Neutrophil (primary cell): ENCODE measurements around the gene CDH5.

Source experiments
- H3K27ac ChIP-seq: fragments of 200-600 bp; sonication (generic); 2 replicates; pipeline ENCODE4 v1.5.1; 2016; ENCODE audit warnings: mild to moderate bottlenecking, moderate library complexity
- H3K27me3 ChIP-seq: fragments of 200-600 bp; sonication (generic); 2 replicates; pipeline ENCODE4 v1.6.0; 2016; ENCODE audit warnings: mild to moderate bottlenecking
- H3K36me3 ChIP-seq: fragments of 200-600 bp; sonication (generic); 2 replicates; pipeline ENCODE4 v1.5.1; 2017
- H3K4me1 ChIP-seq, 2 experiments: fragments of 200-600 bp in 1 of 2; sonication (generic) in 1 of 2; 1 replicate in 1 of 2; 2 replicates in 1 of 2; pipeline versions ENCODE4 v1.5.1 to v1.6.1; 2013 to 2016; ENCODE audit warnings: low read depth in 1 of 2, low read length in 1 of 2, mild to moderate bottlenecking in 1 of 2, moderate library complexity in 1 of 2; ENCODE audit not compliant: control insufficient read depth in 1 of 2, insufficient read depth in 1 of 2
- H3K4me3 ChIP-seq, 2 experiments: fragments of 200-600 bp in 1 of 2; sonication (generic) in 1 of 2; 1 replicate in 1 of 2; 2 replicates in 1 of 2; pipeline ENCODE4 v1.5.1; 2013 to 2016; ENCODE audit warnings: low read depth in 1 of 2, low read length in 1 of 2, mild to moderate bottlenecking in 1 of 2, moderate library complexity in 1 of 2
- H3K9me3 ChIP-seq: fragments of 200-600 bp; sonication (generic); 2 replicates; pipeline ENCODE4 v1.5.1; 2016
- TF ChIP-seq, protein P1 (sequence below): fragments of 200-600 bp; sonication (generic); IDR thresholded peaks from 2 replicates; pipeline ENCODE4 v1.5.1; 2016; ENCODE audit warnings: antibody characterized with exemption

CDH5 gene

DNA sequence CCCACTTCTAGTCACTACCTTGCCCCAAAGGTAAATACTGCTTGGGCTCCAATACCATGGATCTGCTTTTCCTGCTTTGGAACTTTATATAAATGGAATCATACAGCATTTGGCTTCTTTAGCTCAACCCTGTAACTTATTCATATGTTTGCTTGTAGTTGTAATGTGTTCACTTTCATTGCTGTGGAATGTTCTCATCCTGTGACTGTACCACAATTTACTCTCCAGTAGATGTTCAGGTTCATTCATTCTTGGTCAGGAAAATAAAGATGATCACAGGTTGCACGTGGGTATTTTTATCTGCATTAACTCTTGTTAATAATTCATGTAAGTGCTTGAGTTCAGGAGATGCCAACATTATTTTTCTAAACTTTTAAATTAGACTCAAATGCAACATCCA lies 53.9 kb downstream of the CDH5 start:
- no peak overlapping the region for H3K4me3 ChIP-seq
- H3K9me3 ChIP-seq = no peaks in the 10 kb centered on the region
- no peaks in the 10 kb centered on the region for H3K4me1 ChIP-seq
- no peaks in the 10 kb centered on the region for H3K36me3 ChIP-seq
- H3K27me3 ChIP-seq = peaks cover 61% of the 10 kb centered on the region
- TF ChIP-seq, protein P1, sequence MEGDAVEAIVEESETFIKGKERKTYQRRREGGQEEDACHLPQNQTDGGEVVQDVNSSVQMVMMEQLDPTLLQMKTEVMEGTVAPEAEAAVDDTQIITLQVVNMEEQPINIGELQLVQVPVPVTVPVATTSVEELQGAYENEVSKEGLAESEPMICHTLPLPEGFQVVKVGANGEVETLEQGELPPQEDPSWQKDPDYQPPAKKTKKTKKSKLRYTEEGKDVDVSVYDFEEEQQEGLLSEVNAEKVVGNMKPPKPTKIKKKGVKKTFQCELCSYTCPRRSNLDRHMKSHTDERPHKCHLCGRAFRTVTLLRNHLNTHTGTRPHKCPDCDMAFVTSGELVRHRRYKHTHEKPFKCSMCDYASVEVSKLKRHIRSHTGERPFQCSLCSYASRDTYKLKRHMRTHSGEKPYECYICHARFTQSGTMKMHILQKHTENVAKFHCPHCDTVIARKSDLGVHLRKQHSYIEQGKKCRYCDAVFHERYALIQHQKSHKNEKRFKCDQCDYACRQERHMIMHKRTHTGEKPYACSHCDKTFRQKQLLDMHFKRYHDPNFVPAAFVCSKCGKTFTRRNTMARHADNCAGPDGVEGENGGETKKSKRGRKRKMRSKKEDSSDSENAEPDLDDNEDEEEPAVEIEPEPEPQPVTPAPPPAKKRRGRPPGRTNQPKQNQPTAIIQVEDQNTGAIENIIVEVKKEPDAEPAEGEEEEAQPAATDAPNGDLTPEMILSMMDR = no peak
- no peak overlapping the region for H3K27ac ChIP-seq

DNA sequence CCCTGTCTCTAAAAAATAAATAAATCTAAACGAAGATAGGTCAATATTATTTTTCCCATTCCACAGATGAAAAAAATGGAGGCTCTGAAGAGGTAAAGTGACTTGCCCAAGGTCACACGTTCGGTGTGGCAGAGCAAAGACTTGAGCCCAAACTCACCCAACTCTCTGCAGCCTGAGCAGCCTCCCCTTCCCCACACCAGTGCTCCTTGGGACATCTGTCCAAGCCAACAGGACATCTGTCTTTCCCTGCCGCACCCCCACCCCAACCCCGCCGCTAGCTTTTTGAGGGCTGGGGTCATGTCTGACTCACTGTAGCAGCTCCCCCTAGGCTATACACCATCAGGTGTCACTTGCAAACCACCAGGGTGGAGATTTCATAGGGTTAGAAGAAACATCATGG lies 55.4 kb downstream of the CDH5 start:
- Histone ChIP-seq H3K36me3 (no peaks in the 10 kb centered on the region), H3K27me3 (peaks cover 76% of the 10 kb centered on the region), H3K4me1 (no peaks in the 10 kb centered on the region), H3K4me3 (no peak overlapping the region), H3K9me3 (no peaks in the 10 kb centered on the region), H3K27ac (no peak overlapping the region)
- TF ChIP-seq, protein P1 = no peak

DNA sequence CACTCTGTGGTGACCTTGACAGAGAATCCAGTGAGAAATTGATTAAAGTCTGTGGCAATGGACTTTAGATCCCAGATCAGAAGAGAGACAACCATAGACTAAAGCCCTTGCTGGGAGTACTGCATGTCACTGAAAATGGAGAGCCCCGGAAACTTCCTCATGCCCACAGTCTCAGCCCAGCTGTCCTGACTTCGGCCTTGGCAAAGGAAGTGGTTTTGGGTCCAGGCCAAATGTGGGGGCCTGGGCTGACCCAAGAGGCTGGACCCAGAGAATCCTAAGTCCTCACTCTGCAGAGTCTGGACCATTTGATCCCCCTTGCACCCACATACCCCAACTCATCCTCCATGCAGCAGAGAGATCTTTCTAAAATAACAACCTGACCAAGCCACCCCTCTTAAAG lies 55.9 kb downstream of the CDH5 start:
- Histone ChIP-seq H3K27ac (no peak overlapping the region), H3K36me3 (no peaks in the 10 kb centered on the region), H3K27me3 (peaks cover 79% of the 10 kb centered on the region), H3K9me3 (no peaks in the 10 kb centered on the region), H3K4me3 (no peak overlapping the region), H3K4me1 (peaks cover 0 to 2% of the 10 kb centered on the region in 2 experiments)
- TF ChIP-seq, protein P1 = no peak

DNA sequence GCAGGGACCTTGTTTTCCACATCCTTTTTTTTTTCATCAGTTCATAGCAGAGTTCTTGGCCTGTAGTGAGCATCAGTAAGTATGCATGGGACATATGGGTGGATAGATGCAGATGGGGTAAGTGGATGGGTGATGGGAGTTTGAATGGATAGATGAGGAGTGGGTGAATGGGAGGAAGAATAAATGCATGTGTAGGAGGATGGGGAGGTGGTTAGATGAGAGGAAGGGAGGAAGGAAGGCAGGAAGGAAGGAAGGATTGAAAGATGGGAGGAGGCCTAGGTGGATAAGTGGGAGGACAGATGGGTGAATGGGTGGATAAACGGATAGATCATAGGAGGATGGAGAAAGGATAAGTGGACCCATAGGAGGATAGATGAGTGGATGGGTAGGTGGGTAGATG lies 56.7 kb downstream of the CDH5 start:
- H3K27me3 ChIP-seq = peaks cover 87% of the 10 kb centered on the region
- H3K4me3 ChIP-seq = no peak overlapping the region
- H3K4me1 ChIP-seq = peaks cover 0 to 7% of the 10 kb centered on the region in 2 experiments
- no peak overlapping the region for H3K27ac ChIP-seq
- H3K36me3 ChIP-seq = no peaks in the 10 kb centered on the region
- TF ChIP-seq, protein P1 = no peak
- H3K9me3 ChIP-seq = no peaks in the 10 kb centered on the region

DNA sequence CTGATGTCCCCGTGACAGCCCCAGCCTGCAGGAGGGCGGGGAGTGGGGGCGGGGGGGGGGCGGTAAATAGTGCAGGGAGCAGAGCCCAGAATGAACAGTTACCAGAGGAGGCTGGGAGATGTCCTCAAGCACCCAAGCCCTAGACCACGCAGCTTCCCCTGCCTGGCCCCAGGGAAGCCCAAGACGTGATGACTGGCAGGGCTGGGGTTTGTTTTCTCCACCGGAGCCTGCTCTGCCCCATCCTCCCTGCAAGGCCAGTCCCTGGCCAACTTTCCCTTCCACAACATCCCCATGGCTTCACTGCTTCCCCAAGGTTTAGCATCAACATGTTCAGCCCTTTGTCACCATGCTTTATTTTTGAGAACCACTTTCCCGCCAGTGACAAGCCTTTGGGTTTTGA lies 59.2 kb downstream of the CDH5 start:
- H3K4me1 ChIP-seq = peaks cover 0 to 7% of the 10 kb centered on the region in 2 experiments
- peaks cover 98% of the 10 kb centered on the region for H3K27me3 ChIP-seq
- H3K27ac ChIP-seq = no peak overlapping the region
- H3K36me3 ChIP-seq = no peaks in the 10 kb centered on the region
- H3K4me3 ChIP-seq = no peak overlapping the region
- TF ChIP-seq, protein P1 = no peak
- no peaks in the 10 kb centered on the region for H3K9me3 ChIP-seq
